HG03442 (cell line): Measurements from ENCODE around the gene TRNAU1AP.
"Not testable (repeated sequence)": the region's sequence is repeated elsewhere in the genome, so short reads cannot be mapped to it uniquely, and the experiment has no call there.

ENCODE experiments used
- ATAC-seq: cut with Tn5 transposase; IDR thresholded peaks from one replicate; pipeline ENCODE4 v1.9.1; 2021; ENCODE audit warnings: mild to moderate bottlenecking, moderate library complexity; ENCODE audit not compliant: unreplicated experiment

The TRNAU1AP gene

GRCh38 chr1:28521502-28522164 is 31.3 kb upstream of the TRNAU1AP start:
- no peak for ATAC-seq

GRCh38 chr1:28522537-28522936 is 30.3 kb upstream of the TRNAU1AP start:
- not testable (repeated sequence) for ATAC-seq

GRCh38 chr1:28525002-28525642 is 27.8 kb upstream of the TRNAU1AP start:
- ATAC-seq = not testable (repeated sequence)

DNA sequence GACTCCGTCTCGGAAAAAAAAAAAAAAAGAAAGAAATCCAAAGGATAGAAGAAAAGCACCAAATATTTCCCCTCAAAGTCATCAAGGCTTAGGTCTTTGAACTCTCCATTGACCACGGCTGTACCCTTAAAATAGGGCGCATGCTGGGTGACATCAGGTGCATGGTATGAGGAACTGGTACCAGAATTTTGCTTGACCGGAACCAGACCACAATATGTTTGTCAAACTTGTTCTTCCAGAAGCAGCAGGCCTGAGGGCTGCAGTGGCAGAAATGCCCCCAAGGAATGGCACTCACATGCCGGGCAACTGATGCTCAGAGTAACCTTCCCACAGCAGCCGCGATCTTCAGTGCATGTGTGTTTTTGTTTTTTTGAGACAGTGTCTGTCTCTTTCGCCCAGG is 26.0 kb upstream of the TRNAU1AP start:
- no peak for ATAC-seq

DNA sequence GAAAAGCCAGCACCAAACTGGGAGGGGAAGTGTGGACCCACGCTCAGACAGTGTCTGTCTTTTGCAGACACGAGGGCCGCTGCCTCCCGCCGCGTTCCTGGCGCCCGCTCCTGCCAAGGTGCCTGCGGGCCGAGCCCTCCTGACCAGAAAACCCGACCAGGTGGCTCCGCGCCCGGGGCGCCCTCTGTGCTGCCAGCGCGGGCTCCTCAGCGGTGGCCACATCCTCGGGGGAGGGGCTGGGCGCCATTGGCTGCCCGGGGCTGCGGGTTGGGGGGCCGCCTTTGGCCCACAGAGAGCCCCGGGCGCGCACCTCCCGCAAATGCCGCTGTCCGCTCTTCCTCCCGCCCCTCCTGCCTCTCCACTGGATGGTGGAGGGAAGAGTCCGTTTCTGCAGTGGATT is 22.4 kb upstream of the TRNAU1AP start:
- ATAC-seq = no peak

GRCh38 chr1:28534671-28535070 is 18.2 kb upstream of the TRNAU1AP start:
- ATAC-seq = no peak

- ATAC-seq = no peak
Observed at GRCh38 chr1:28535180-28535579, 17.7 kb upstream of the TRNAU1AP start.

GRCh38 chr1:28537457-28538199 is 15.3 kb upstream of the TRNAU1AP start:
- no peak for ATAC-seq

GRCh38 chr1:28538286-28538685 is 14.6 kb upstream of the TRNAU1AP start:
- ATAC-seq = no peak

DNA sequence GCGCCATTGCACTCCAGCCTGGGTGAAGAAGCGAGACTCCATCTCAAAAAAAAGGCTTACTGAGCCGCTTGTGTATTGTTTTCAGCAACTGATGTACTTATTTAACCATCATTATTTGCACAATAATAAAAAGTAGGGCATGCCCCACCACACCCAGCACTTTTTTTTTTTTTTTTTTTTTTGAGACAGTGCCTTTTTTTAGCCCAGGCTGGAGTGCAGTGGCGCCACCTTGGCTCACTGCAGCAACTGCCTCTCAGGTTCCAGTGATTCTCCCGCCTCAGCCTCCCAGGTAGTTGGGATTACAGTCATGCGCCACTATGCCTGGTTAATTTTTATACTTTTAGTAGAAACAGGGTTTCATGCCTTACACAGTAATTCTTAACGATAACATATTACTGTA is 12.2 kb upstream of the TRNAU1AP start:
- no peak for ATAC-seq

DNA sequence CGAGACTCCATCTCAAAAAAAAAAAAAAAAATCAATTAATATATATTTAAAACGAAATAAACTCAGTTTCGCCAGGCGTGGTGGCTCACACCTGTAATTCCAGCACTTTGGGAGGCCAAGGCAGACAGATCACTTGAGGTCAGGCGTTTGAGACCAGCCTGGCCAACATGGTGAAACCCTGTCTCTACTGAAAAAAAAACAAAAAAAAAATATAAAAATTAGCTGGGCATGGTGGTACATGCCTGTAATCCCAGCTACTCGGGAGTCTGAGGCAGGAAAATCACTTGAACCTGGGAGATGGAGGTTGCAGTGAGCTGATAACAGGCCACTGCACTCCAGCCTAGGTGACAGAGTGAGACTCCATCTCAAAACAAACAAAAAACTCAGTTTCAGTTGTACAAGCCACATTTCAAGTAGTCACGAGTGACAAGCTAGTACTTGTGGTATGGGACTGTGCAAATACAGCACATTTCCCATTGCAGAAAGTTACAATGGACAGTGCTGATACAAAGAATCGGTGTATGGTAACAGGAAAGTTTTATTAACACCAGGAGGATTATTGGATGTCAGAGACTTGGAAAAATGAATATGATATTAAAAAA is 11.4 kb upstream of the TRNAU1AP start:
- not testable (repeated sequence) for ATAC-seq

DNA sequence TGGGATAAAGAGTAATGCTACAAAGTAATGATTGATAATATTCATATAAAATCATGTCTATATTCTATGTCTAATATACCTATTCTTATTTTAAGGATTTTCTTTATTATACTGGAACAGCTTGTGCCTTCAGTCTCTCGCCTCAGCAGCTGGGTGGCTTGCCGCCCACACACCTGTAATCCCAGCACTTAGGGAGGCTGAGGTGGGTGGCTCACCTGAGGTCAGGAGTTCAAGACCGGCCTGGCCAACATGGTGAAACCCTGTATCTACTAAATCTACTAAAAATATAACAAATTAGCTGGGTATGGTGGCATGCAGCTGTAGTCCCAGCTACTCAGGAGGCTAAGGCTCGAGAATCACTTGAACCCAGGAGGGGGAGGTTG is 7.6 kb upstream of the TRNAU1AP start:
- ATAC-seq = no peak

GRCh38 chr1:28548318-28548717 is 4.6 kb upstream of the TRNAU1AP start:
- no peak for ATAC-seq

GRCh38 chr1:28551381-28551780 is 1.5 kb upstream of the TRNAU1AP start:
- ATAC-seq = no peak

DNA sequence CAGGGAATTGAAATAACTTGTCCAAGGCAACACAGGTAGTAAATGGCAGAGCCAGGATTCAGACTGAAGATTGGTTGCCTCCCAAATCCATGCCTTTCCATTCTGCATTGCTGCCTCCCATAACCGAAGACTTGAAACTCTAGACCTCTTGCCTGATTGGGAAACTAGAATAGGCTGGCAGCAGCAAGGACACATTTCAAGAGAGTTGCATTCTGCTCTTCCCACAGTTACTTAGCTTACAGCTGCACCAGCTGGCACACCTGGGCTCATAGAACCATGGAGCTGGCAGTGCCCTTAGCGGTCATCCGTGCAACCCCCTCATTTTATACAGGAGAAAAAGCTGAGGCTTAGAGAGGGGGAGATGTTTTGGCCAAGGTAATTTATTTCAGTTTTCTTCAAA is 8.0 kb downstream of the TRNAU1AP start:
- no peak for ATAC-seq

DNA sequence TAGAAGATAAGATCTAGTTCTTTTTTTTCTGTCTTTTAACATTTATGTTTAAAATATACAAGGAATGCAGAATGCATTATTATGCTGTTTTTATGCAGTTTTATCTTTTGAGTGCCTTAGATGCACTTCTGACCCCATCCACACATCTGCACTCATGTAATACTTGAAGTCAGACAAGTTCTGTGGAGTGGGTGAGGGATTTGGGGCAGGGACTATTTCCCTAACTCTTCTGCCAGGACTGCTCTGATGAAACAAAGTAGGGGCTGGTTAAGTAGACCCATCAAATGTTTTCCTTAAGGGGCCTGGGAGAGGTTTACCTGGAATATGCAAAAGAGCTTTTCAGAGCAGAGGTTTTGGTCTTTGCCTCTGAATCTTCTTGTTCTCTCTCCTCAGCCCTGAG is 11.4 kb downstream of the TRNAU1AP start:
- ATAC-seq = no peak

DNA sequence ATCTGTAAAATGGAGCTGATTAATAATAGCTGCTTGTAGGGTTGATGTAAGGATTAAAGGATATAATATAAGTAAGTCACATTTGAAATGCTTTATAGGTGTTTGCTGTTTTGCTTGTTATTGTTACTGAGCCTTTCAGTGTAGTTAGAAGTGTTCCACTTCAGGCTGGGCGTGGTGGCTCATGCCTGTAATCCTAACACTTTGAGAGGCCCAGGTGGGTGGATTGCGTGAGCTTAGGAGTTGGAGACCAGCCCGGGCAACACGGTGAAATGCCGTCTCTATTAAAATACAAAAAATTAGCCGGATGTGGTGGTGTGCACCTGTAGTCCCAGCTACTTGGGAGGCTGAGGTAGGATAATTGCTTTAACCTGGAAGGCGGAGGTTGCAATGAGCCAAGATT is 12.2 kb downstream of the TRNAU1AP start:
- ATAC-seq = no peak

GRCh38 chr1:28565726-28566125 is 12.8 kb downstream of the TRNAU1AP start:
- ATAC-seq = no peak

- no peak for ATAC-seq
Observed at GRCh38 chr1:28566931-28567330, 14.0 kb downstream of the TRNAU1AP start.

DNA sequence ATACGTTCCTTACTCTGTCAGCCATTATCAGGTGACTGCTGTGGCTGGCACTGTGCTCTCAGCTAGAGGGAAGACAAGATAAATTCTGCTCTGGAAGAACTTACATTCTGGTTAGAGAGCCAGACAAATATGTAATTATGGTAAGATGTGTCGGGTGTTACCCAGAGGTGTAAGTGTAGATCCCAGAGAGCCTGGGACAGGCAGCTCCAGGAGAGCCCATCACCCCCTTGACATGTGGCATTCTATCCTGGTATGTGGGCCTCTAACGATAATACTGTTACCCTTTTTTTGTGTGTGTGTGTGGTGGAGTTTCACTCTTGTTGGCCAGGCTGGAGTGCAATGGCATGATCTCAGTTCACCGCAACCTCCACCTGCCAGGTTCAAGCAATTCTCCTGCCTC is 19.0 kb downstream of the TRNAU1AP start:
- no peak for ATAC-seq

- ATAC-seq = not testable (repeated sequence)
Observed at GRCh38 chr1:28572891-28573290, 20.0 kb downstream of the TRNAU1AP start.

DNA sequence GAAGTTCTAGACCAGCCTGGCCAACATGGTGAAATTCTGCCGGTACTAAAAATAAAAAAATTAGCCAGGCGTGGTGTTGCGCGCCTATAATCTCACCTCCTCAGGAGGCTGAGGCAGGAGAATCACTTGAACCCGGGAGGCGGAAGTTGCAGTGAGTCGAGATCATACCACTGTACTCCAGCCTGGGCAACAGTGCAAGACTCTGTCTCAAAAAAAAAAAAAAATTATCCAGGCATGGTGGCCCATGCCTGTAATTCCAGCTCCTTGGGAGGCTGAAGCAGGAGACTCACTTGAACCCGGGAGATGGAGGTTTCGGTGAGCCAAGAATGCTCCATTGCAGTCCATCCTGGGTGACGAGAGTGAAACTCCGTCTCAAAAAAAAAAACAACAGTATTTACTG is 20.7 kb downstream of the TRNAU1AP start:
- no peak for ATAC-seq
